ENCODE data around the gene RAB6A. TPM values are rescaled to one million over a fixed set of nuclear protein-coding genes. Genes with fewer than 3 reads are reported as not detected.

The RAB6A gene
- total and polyA plus RNA-seq, 10 of the 15 experiments (the other 5 are each of a cell fraction or from before 2014, with no cell fraction given), result 9.8 to 107 (median 34.1) TPM

GRCh38 chr11:73680687-73681086 lies 80.2 kb downstream of the RAB6A start:
- FAIRE-seq (no peak), DNase-seq (ENCODE audit: low read depth, low spot score) (no peak), ATAC-seq (no peak)
- H3K9me3 ChIP-seq (replicated peaks; ENCODE audit: control insufficient read depth, insufficient read depth, low read length), result no peaks in the 10 kb centered on the region
- intact Hi-C loops (cut with micrococcal nuclease; ENCODE audit: unreplicated experiment), result no loop called here
- POLR2A ChIA-PET, result no interaction called here
- H3K79me2 ChIP-seq (ENCODE audit: control insufficient read depth, insufficient read depth, low read length), result no peaks in the 10 kb centered on the region
- no TSS peak for BruUV-seq (replicated peaks)
- SMC1A ChIA-PET (ENCODE audit: uncharacterized antibody, unreplicated experiment), result no interaction called here
- no peaks in the 10 kb centered on the region for H4K20me1 ChIP-seq (ENCODE audit: control insufficient read depth, insufficient read depth)
- H2AFZ ChIP-seq (ENCODE audit: control insufficient read depth, low read depth, low read length), result no peak overlapping the region
- CTCF ChIA-PET, result interaction anchor here (1.3 kb wide), 1 partner anchor 55 kb away, joined by 3 read pairs; no protein-coding TSS in a partner anchor
- no peaks in the 10 kb centered on the region for H3K27me3 ChIP-seq (replicated peaks in 1 of 2; ENCODE audit: control insufficient read depth in 2 of 2, insufficient read depth in 2 of 2, low read length in 1 of 2)
- peaks cover 0 to 6% of the 10 kb centered on the region in 2 experiments; a peak in 1 of 4 replicates for H3K36me3 ChIP-seq (ENCODE audit: control insufficient read depth in 2 of 2, insufficient read depth in 2 of 2, low read length in 1 of 2)
- no peak overlapping the region for H3K27ac ChIP-seq (ENCODE audit: control insufficient read depth, insufficient read depth)
- H3K4me3 ChIP-seq, result no peak overlapping the region
- H3K4me2 ChIP-seq (ENCODE audit: control insufficient read depth, insufficient read depth), result no peak overlapping the region
- no peaks in the 10 kb centered on the region for H3K4me1 ChIP-seq (ENCODE audit: control insufficient read depth, insufficient read depth, low read length)
- 100% methylated on average over 2 of the region's 2 CpGs for WGBS (ENCODE audit: insufficient coverage, insufficient replicate concordance, low lambda C conversion rate, missing lambda C conversion rate)
- in situ Hi-C loops (cut with MboI), result no loop called here
- TF ChIP-seq RB1 (IDR thresholded peaks at IDR 0.05; ENCODE audit: borderline replicate concordance) (no peak), BCL3 (IDR thresholded peaks at IDR 0.05; ENCODE audit: borderline replicate concordance, insufficient read depth, low read depth, low read length, poor library complexity, severe bottlenecking) (no peak), POU2F2 (IDR thresholded peaks at IDR 0.05; ENCODE audit: borderline replicate concordance, low read depth, low read length) (no peak), CBFB (IDR thresholded peaks at IDR 0.05; ENCODE audit: low read depth) (no peak), PRDM15 (CRISPR knock-in tag; IDR thresholded peaks at IDR 0.05) (no peak), ETV6 (conservative IDR thresholded peaks at IDR 0.05 in 1 of 2, IDR thresholded peaks at IDR 0.05 in 1 of 2; ENCODE audit: borderline replicate concordance in 1 of 2, low read depth in 1 of 2) (no peak), IRF3 (IDR thresholded peaks at IDR 0.05) (no peak), SREBF2 (IDR thresholded peaks at IDR 0.05; ENCODE audit: low read length) (no peak), PKNOX1 (IDR thresholded peaks at IDR 0.05) (no peak), EZH2 (IDR thresholded peaks at IDR 0.05; ENCODE audit: borderline replicate concordance, control insufficient read depth, low read depth, low read length) (no peak), KLF5 (IDR thresholded peaks at IDR 0.05; ENCODE audit: partially characterized antibody) (no peak), FOXM1 (IDR thresholded peaks at IDR 0.05; ENCODE audit: low read depth, low read length) (no peak), CREM (IDR thresholded peaks at IDR 0.05; ENCODE audit: low read depth) (no peak)
- H3K9ac ChIP-seq (ENCODE audit: control insufficient read depth, insufficient read depth, low read length), result no peak overlapping the region
- RAD21 ChIA-PET (ENCODE audit: unreplicated experiment), result interaction anchor here (1.1 kb wide), 1 partner anchor 886 kb away, joined by 3 read pairs; no protein-coding TSS in a partner anchor

Data from GM12878 (cell line).